HCT116 (cell line): ENCODE data around the gene HAUS1. TPM values are rescaled to one million over a fixed set of nuclear protein-coding genes. Genes with fewer than 3 reads are reported as not detected.

Experiments used
- ATAC-seq: fragments of 200-7000 bp; cut with Tn5 transposase; 2 replicates; pipeline ENCODE4 v1.9.1; 2020; ENCODE audit warnings: mild to moderate bottlenecking, moderate library complexity
- BruUV-seq: library from RNA; stranded (reverse); fragments of 400-500 nt; replicated peaks from 2 replicates; lab custom pipeline; 2021; lab: Mats Ljungman, UMichigan
- CTCF ChIA-PET: fragments of 300-600 bp; sonication (Branson Sonifier 250); formaldehyde crosslinking; loops from one replicate; lab custom pipeline; 2021; ENCODE audit warnings: antibody characterized with exemption; lab: Charles Lee
- POLR2A ChIA-PET: fragments of 300-600, 350-600 bp; sonication (Branson Sonifier 250); formaldehyde crosslinking; loops from one replicate; lab custom pipeline; 2021; ENCODE audit warnings: antibody characterized with exemption; lab: Charles Lee
- RAD21 ChIA-PET, 2 experiments: fragments of 300-600 bp; sonication (Branson Sonifier 250); formaldehyde crosslinking; loops; one replicate each; lab custom pipeline; 2023; ENCODE audit warnings: low total read pairs in 2 of 2; ENCODE audit not compliant: uncharacterized antibody in 2 of 2, unreplicated experiment in 2 of 2, low non-redundant PET in 1 of 2; lab: Charles Lee
- DNase-seq: peaks from one replicate; pipeline ENCODE4 v3.0.0-alpha.2; 2010; ENCODE audit warnings: low read depth, low spot score
- H2AFZ ChIP-seq: fragments of 200-600 bp; shearing (Covaris generic), sonication (generic); 2 replicates; pipeline ENCODE4 v1.6.1; 2017; ENCODE audit warnings: low read depth, mixed run types, mixed read lengths, antibody characterized with exemption, low read length; ENCODE audit not compliant: poor library complexity, severe bottlenecking
- H3K27ac ChIP-seq: 2 replicates; pipeline ENCODE4 v1.5.1; 2012; ENCODE audit warnings: low read depth, low read length
- H3K27me3 ChIP-seq: fragments of 200-600 bp; sonication (generic); 2 replicates; pipeline ENCODE4 v1.6.1; 2016; ENCODE audit warnings: mixed run types, low read length, mixed read lengths; ENCODE audit not compliant: insufficient read depth
- H3K36me3 ChIP-seq, 2 experiments: fragments of 200-500 bp in 1 of 2; fragments of 200-600 bp in 1 of 2; sonication (Bioruptor generic) in 1 of 2; sonication (generic) in 1 of 2; 2 replicates each; pipeline versions ENCODE4 v1.5.1 to v1.6.1; 2014 to 2016; ENCODE audit warnings: low read length in 2 of 2, inconsistent platforms in 1 of 2, mixed read lengths in 1 of 2, mixed run types in 1 of 2; ENCODE audit not compliant: insufficient read depth in 2 of 2, control insufficient read depth in 1 of 2
- H3K4me1 ChIP-seq, 2 experiments: fragments of 200-600 bp in 1 of 2; sonication (generic) in 1 of 2; 2 replicates each; pipeline versions ENCODE4 v1.5.1 to v1.6.1; 2012 to 2017; ENCODE audit warnings: low read length in 2 of 2, inconsistent platforms in 1 of 2, mild to moderate bottlenecking in 1 of 2, mixed read lengths in 1 of 2, mixed run types in 1 of 2, moderate library complexity in 1 of 2; ENCODE audit not compliant: insufficient read depth in 2 of 2, control insufficient read depth in 1 of 2
- H3K4me2 ChIP-seq: fragments of 200-600 bp; sonication (generic); 2 replicates; pipeline ENCODE4 v1.6.1; 2017; ENCODE audit warnings: mixed run types, low read length, mixed read lengths
- H3K4me3 ChIP-seq, 2 experiments: fragments of 200-600 bp in 1 of 2; sonication (generic) in 1 of 2; replicated peaks in 1 of 2; 2 replicates each; pipeline ENCODE4 v1.5.1; 2011 to 2016; ENCODE audit warnings: low read length in 2 of 2, control low read depth in 1 of 2, low read depth in 1 of 2, mild to moderate bottlenecking in 1 of 2, mixed read lengths in 1 of 2, mixed run types in 1 of 2
- H3K79me2 ChIP-seq: fragments of 200-600 bp; sonication (generic); 2 replicates; pipeline ENCODE4 v1.6.1; 2017; ENCODE audit warnings: mild to moderate bottlenecking, mixed run types, low read length, moderate library complexity, mixed read lengths; ENCODE audit not compliant: insufficient read depth
- H3K9ac ChIP-seq: fragments of 200-600 bp; sonication (generic); 2 replicates; pipeline ENCODE4 v1.6.1; 2016; ENCODE audit warnings: low read length, mixed read lengths
- H3K9me2 ChIP-seq: fragments of 200-600 bp; sonication (generic), shearing (Covaris generic); 2 replicates; pipeline ENCODE4 v1.6.1; 2017; ENCODE audit warnings: mixed run types, mild to moderate bottlenecking, moderate library complexity; ENCODE audit not compliant: insufficient read depth
- H3K9me3 ChIP-seq, 2 experiments: fragments of 200-500 bp in 1 of 2; fragments of 200-600 bp in 1 of 2; sonication (Bioruptor generic) in 1 of 2; sonication (generic) in 1 of 2; 2 replicates each; pipeline ENCODE4 v1.6.1; 2014 to 2017; ENCODE audit warnings: low read length in 2 of 2, mixed read lengths in 2 of 2, inconsistent platforms in 1 of 2, low read depth in 1 of 2, mild to moderate bottlenecking in 1 of 2, mixed run types in 1 of 2, moderate library complexity in 1 of 2; ENCODE audit not compliant: control insufficient read depth in 1 of 2, insufficient read depth in 1 of 2
- H4K20me1 ChIP-seq: fragments of 200-600 bp; sonication (generic), shearing (Covaris generic); 2 replicates; pipeline ENCODE4 v1.6.1; 2017; ENCODE audit warnings: mixed run types, mild to moderate bottlenecking, moderate library complexity; ENCODE audit not compliant: insufficient read depth
- ATF3 ChIP-seq: IDR thresholded peaks from 2 replicates; pipeline ENCODE4 v1.6.1; 2012
- CBX3 ChIP-seq: IDR thresholded peaks from 2 replicates; pipeline ENCODE4 v1.6.1; 2012; ENCODE audit warnings: low read depth
- CEBPB ChIP-seq: IDR thresholded peaks from 2 replicates; pipeline ENCODE4 v1.6.1; 2012; ENCODE audit warnings: low read depth
- CTCF ChIP-seq, 3 experiments: fragments of 200-600 bp in 1 of 3; sonication (generic) in 1 of 3; IDR thresholded peaks in 2 of 3; conservative IDR thresholded peaks in 1 of 3; 2 replicates each; pipeline ENCODE4 v1.5.1; 2012 to 2017; ENCODE audit warnings: low read depth in 2 of 3, low read length in 2 of 3, antibody characterized with exemption in 1 of 3, borderline replicate concordance in 1 of 3, control low read depth in 1 of 3, mild to moderate bottlenecking in 1 of 3, mixed read lengths in 1 of 3, mixed run types in 1 of 3, moderate library complexity in 1 of 3; ENCODE audit not compliant: insufficient read depth in 1 of 3
- EZH2 ChIP-seq: fragments of 200-600 bp; sonication (generic); IDR thresholded peaks from 2 replicates; pipeline ENCODE4 v1.6.1; 2017; ENCODE audit warnings: antibody characterized with exemption, mixed run types
- EZH2phosphoT487 ChIP-seq: fragments of 200-600 bp; IDR thresholded peaks from 2 replicates; pipeline ENCODE4 v1.6.1; 2018; ENCODE audit warnings: antibody characterized with exemption, borderline replicate concordance
- JUND ChIP-seq: IDR thresholded peaks from 2 replicates; pipeline ENCODE4 v1.6.1; 2012
- MAX ChIP-seq: IDR thresholded peaks from 2 replicates; pipeline ENCODE4 v1.6.1; 2012
- POLR2AphosphoS5 ChIP-seq: IDR thresholded peaks from 2 replicates; pipeline ENCODE4 v1.6.1; 2011; ENCODE audit warnings: mild to moderate bottlenecking, low read depth, low read length, moderate library complexity
- RAD21 ChIP-seq: IDR thresholded peaks from 2 replicates; pipeline ENCODE4 v1.6.1; 2012; ENCODE audit warnings: low read depth, mild to moderate bottlenecking
- SP1 ChIP-seq: IDR thresholded peaks from 2 replicates; pipeline ENCODE4 v1.6.1; 2012; ENCODE audit warnings: low read depth
- TCF7L2 ChIP-seq: IDR thresholded peaks from 2 replicates; pipeline ENCODE4 v1.7.0; 2011; ENCODE audit warnings: borderline replicate concordance, inconsistent platforms; ENCODE audit not compliant: insufficient read depth, insufficient read length; ENCODE audit errors: extremely low read depth
- ZBTB33 ChIP-seq: IDR thresholded peaks from 2 replicates; pipeline ENCODE4 v1.6.1; 2011; ENCODE audit warnings: mild to moderate bottlenecking, low read length, moderate library complexity; ENCODE audit not compliant: insufficient replicate concordance; ENCODE audit errors: extremely low read depth
- ZFX ChIP-seq: fragments of 450-650 bp; IDR thresholded peaks from 2 replicates; pipeline ENCODE4 v1.6.1; 2017
- intact Hi-C: fragments of 100-400 bp; cut with micrococcal nuclease; formaldehyde crosslinking; loops from 2 replicates; pipeline ENCODE4 v1.10.0; 2022
- total RNA-seq: library from RNA; stranded (reverse); gene quantifications from one replicate; pipeline ENCODE4 v1.2.1, GENCODE V29; 2021; ENCODE audit not compliant: unreplicated experiment

The HAUS1 gene
- total RNA-seq, 1 experiment from 2014 or later: 46.2 TPM

GRCh38 chr18:46072959-46073358 lies 31.2 kb upstream of the HAUS1 start:
- H2AFZ ChIP-seq: no peak overlapping the region
- peak overlapping the region in 1 of 2 experiments; percentile 78; a peak in 1 of 4 replicates for H3K4me3 ChIP-seq
- H3K36me3 ChIP-seq: peaks cover 0 to 5% of the 10 kb centered on the region in 2 experiments; a peak in 1 of 4 replicates
- ATAC-seq: no peak
- intact Hi-C loops: loop anchor here (1.0 to 5.0 kb wide), 4 partner anchors 98 to 408 kb away; no protein-coding TSS in a partner anchor
- H3K27me3 ChIP-seq: no peaks in the 10 kb centered on the region
- peak overlapping the region; percentile 82 for H3K4me2 ChIP-seq
- POLR2A ChIA-PET: no interaction called here
- no peaks in the 10 kb centered on the region for H4K20me1 ChIP-seq
- no peak overlapping the region for H3K9ac ChIP-seq
- DNase-seq: no peak
- no peaks in the 10 kb centered on the region for H3K9me2 ChIP-seq
- H3K9me3 ChIP-seq: no peaks in the 10 kb centered on the region
- H3K4me1 ChIP-seq: peaks cover 18 to 40% of the 10 kb centered on the region in 2 experiments
- RAD21 ChIA-PET: interaction anchor here in 1 of 2 experiments (1.1 to 1.6 kb wide), 2 partner anchors 98 to 148 kb away, joined by 3 to 5 read pairs; no protein-coding TSS in a partner anchor
- peaks cover 19% of the 10 kb centered on the region; the same call in 1 of the 2 replicates for H3K79me2 ChIP-seq
- TF ChIP-seq CTCF (IDR thresholded peaks at IDR 0.05 in 2 of 3, conservative IDR thresholded peaks at IDR 0.05 in 1 of 3; ENCODE audit: borderline replicate concordance in 1 of 3, insufficient read depth in 1 of 3, low read depth in 2 of 3, low read length in 2 of 3) (no peak), EZH2phosphoT487 (no peak), SP1 (no peak), EZH2 (no peak), POLR2AphosphoS5 (no peak), JUND (no peak), MAX (no peak), TCF7L2 (no peak), CBX3 (no peak), RAD21 (no peak), ZFX (no peak), CEBPB (no peak), ATF3 (no peak), ZBTB33 (no peak)
- CTCF ChIA-PET: interaction anchor here (1.0 to 2.1 kb wide), 12 partner anchors 10 to 407 kb away, joined by 3 to 32 read pairs (median 4); no protein-coding TSS in a partner anchor
- BruUV-seq: no TSS peak
- H3K27ac ChIP-seq: no peak overlapping the region
